ENCODE measurements around the gene IL34. TPM values are rescaled to one million over a fixed set of nuclear protein-coding genes. Genes with fewer than 3 reads are reported as not detected.

The IL34 gene
- polyA plus RNA-seq, 1 experiment = 0.70 TPM

DNA sequence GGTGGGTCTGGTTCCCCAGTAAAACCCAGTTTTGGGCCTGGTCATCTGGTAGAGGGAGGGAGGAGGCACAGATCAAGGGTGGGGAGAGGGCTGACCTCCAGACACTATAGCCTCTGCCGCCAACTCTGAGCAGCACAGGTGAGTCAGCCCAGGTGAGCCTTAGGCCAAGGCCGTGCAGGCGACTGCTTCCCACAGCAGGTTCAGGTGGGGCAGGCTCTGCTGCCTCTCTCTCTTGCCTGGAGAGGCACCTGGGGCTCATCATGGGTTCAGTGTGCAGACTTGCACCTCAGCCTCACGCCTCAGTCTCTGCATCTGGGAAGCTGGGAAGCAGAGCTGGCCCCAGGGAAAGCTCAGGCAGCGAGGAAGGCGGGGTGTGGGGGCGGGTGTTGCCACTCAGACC is 37.8 kb upstream of the IL34 start:
- H3K36me3 ChIP-seq (ENCODE audit: control insufficient read depth, insufficient read depth, low read length) = no peaks in the 10 kb centered on the region
- H3K4me3 ChIP-seq (ENCODE audit: low read depth, low read length) = no peak overlapping the region
- CTCF ChIA-PET = no interaction called here
- DNase-seq (ENCODE audit: low read depth) = no peak
- H3K27me3 ChIP-seq (ENCODE audit: control insufficient read depth, insufficient read depth, low read length) = peaks cover 3% of the 10 kb centered on the region
- TF ChIP-seq CTCF (IDR thresholded peaks at IDR 0.05; ENCODE audit: insufficient read depth, low read depth, low read length) = no peak
- POLR2A ChIA-PET = no interaction called here

GRCh38 chr16:70610273-70611223 is 35.8 kb upstream of the IL34 start:
- ChIA-PET POLR2A (no interaction called here), CTCF (interaction anchor here (1.1 to 1.3 kb wide), 2 partner anchors 16 to 278 kb away, joined by 3 to 4 read pairs; no protein-coding TSS in a partner anchor)

GRCh38 chr16:70611224-70611598 is 35.1 kb upstream of the IL34 start:
- no peak for DNase-seq (ENCODE audit: low read depth)
- Histone ChIP-seq H3K4me3 (ENCODE audit: low read depth, low read length) (no peak overlapping the region), H3K36me3 (ENCODE audit: control insufficient read depth, insufficient read depth, low read length) (no peaks in the 10 kb centered on the region), H3K27me3 (ENCODE audit: control insufficient read depth, insufficient read depth, low read length) (peaks cover 1% of the 10 kb centered on the region)
- TF ChIP-seq CTCF (IDR thresholded peaks at IDR 0.05; ENCODE audit: insufficient read depth, low read depth, low read length) = no peak
- POLR2A ChIA-PET = no interaction called here
- CTCF ChIA-PET = no interaction called here

More at GRCh38 chr16:70610273-70611223, 35.8 kb upstream of the IL34 start:
- Histone ChIP-seq H3K36me3 (ENCODE audit: control insufficient read depth, insufficient read depth, low read length) (no peaks in the 10 kb centered on the region), H3K4me3 (ENCODE audit: low read depth, low read length) (no peak overlapping the region), H3K27me3 (ENCODE audit: control insufficient read depth, insufficient read depth, low read length) (peaks cover 1% of the 10 kb centered on the region)
- TF ChIP-seq CTCF (IDR thresholded peaks at IDR 0.05; ENCODE audit: insufficient read depth, low read depth, low read length) = no peak
- no peak for DNase-seq (ENCODE audit: low read depth)

- CTCF ChIA-PET = no interaction called here
Measured at GRCh38 chr16:70611785-70612303, 34.5 kb upstream of the IL34 start.

More at GRCh38 chr16:70611785-70612303, 34.5 kb upstream of the IL34 start:
- TF ChIP-seq CTCF (IDR thresholded peaks at IDR 0.05; ENCODE audit: insufficient read depth, low read depth, low read length) = no peak
- Histone ChIP-seq H3K4me3 (ENCODE audit: low read depth, low read length) (no peak overlapping the region), H3K36me3 (ENCODE audit: control insufficient read depth, insufficient read depth, low read length) (no peaks in the 10 kb centered on the region), H3K27me3 (ENCODE audit: control insufficient read depth, insufficient read depth, low read length) (peaks cover 1% of the 10 kb centered on the region)
- no peak for DNase-seq (ENCODE audit: low read depth)
- POLR2A ChIA-PET = no interaction called here

Data from BJ (cell line).